A549 (cell line): ENCODE results near the gene LDLRAD1.

Source experiments
- CEBPB ChIP-seq, 2 experiments: fragments of >200 bp in 1 of 2; sonication (Bioruptor Twin) in 1 of 2; formaldehyde crosslinking in 1 of 2; IDR thresholded peaks; 2 replicates each; pipeline ENCODE4 v1.6.1; 2012 to 2016
- CHD4 ChIP-seq: fragments of 200-600 bp; sonication (generic); IDR thresholded peaks from 2 replicates; pipeline ENCODE4 v1.6.1; 2016; ENCODE audit warnings: antibody characterized with exemption, mild to moderate bottlenecking, borderline replicate concordance
- EP300 ChIP-seq, 2 experiments: fragments of >200 bp; sonication (Bioruptor Twin); formaldehyde crosslinking; IDR thresholded peaks; 2 replicates in 1 of 2; 3 replicates in 1 of 2; pipeline ENCODE4 v1.6.1; 2016 to 2017
- ESRRA ChIP-seq: fragments of 150-350 bp; IDR thresholded peaks from 2 replicates; pipeline ENCODE4 v1.6.1; 2014; ENCODE audit warnings: mild to moderate bottlenecking, low read length, borderline replicate concordance
- GATA3 ChIP-seq: IDR thresholded peaks from 2 replicates; pipeline ENCODE4 v1.6.1; 2012; ENCODE audit warnings: borderline replicate concordance
- HEYL ChIP-seq: fragments of 250-450 bp; sonication (Bioruptor Pico); IDR thresholded peaks from 2 replicates; pipeline ENCODE4 v1.8.0; 2021; ENCODE audit warnings: mild to moderate bottlenecking, moderate library complexity
- JUN ChIP-seq, 2 experiments: fragments of >200 bp; sonication (Bioruptor Twin); formaldehyde crosslinking; IDR thresholded peaks; 2 replicates in 1 of 2; 3 replicates in 1 of 2; pipeline ENCODE4 v1.6.1; 2016 to 2017
- MAZ ChIP-seq: fragments of 150-350 bp; IDR thresholded peaks from 2 replicates; pipeline ENCODE4 v1.6.1; 2014; ENCODE audit warnings: antibody characterized with exemption, low read depth, low read length, borderline replicate concordance
- NPAS2 ChIP-seq: fragments of 250-450 bp; sonication (Bioruptor Pico); IDR thresholded peaks from 2 replicates; pipeline ENCODE4 v1.8.0; 2022; ENCODE audit warnings: mild to moderate bottlenecking, moderate library complexity, borderline replicate concordance
- POLR2A ChIP-seq: IDR thresholded peaks from 2 replicates; pipeline ENCODE4 v1.6.1; 2012; ENCODE audit warnings: mild to moderate bottlenecking, low read length
- RAD21 ChIP-seq, 2 experiments: fragments of >200 bp in 1 of 2; sonication (Bioruptor Twin) in 1 of 2; formaldehyde crosslinking in 1 of 2; IDR thresholded peaks in 1 of 2; conservative IDR thresholded peaks in 1 of 2; 2 replicates in 1 of 2; 3 replicates in 1 of 2; pipeline ENCODE4 v1.6.1; 2012 to 2018; ENCODE audit warnings: inconsistent platforms in 1 of 2
- TF ChIP-seq, protein P1 (sequence below): fragments of >200 bp; sonication (Bioruptor Twin); formaldehyde crosslinking; IDR thresholded peaks from 3 replicates; pipeline ENCODE4 v1.5.1; 2016
- TF ChIP-seq, protein P2 (sequence below): IDR thresholded peaks from 2 replicates; pipeline ENCODE4 v1.6.1; 2012; ENCODE audit warnings: low read depth, borderline replicate concordance

DNA sequence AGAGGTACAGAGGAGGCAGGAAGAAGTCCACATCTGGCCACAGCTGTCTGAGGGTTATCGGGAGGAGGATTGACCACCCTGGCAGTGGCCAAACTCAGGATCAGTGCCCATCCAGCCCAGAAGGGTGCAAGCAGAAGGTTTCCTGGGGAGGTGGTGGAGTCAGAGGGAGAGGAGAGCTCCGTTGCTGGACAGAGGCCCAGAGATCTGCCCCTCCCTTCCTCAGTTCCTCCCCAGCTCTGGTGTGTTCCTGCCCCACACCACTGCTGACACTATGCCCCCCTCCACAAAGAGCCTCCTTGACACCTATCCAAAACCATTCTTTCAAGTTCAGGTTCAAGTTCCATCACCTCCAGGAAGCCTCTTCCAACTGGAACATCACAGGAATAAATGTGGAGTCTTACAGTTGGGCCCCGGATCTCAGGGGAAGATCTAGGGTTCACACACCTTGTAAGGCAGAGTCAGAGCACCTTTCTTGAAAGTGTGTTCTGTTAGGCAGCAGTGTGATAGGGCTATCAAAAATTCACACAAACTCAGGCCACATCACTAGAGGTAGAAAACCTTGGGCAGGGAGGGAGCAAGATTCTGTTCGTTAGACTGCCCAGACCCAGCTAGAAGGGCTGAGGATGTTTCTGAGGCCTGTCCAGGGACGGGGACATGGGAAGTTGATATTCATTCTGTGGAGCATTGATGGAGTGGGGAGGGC, 7.4 kb downstream of the LDLRAD1 start:
- TF ChIP-seq NPAS2 (CRISPR knock-in tag): no peak
- TF ChIP-seq GATA3: no peak
- TF ChIP-seq, protein P1, sequence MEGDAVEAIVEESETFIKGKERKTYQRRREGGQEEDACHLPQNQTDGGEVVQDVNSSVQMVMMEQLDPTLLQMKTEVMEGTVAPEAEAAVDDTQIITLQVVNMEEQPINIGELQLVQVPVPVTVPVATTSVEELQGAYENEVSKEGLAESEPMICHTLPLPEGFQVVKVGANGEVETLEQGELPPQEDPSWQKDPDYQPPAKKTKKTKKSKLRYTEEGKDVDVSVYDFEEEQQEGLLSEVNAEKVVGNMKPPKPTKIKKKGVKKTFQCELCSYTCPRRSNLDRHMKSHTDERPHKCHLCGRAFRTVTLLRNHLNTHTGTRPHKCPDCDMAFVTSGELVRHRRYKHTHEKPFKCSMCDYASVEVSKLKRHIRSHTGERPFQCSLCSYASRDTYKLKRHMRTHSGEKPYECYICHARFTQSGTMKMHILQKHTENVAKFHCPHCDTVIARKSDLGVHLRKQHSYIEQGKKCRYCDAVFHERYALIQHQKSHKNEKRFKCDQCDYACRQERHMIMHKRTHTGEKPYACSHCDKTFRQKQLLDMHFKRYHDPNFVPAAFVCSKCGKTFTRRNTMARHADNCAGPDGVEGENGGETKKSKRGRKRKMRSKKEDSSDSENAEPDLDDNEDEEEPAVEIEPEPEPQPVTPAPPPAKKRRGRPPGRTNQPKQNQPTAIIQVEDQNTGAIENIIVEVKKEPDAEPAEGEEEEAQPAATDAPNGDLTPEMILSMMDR: no peak
- TF ChIP-seq JUN (IDR thresholded peaks at IDR 0.05): no peak
- TF ChIP-seq POLR2A: no peak
- no peak for TF ChIP-seq EP300 (IDR thresholded peaks at IDR 0.05)
- TF ChIP-seq ESRRA: no peak
- TF ChIP-seq, protein P2, sequence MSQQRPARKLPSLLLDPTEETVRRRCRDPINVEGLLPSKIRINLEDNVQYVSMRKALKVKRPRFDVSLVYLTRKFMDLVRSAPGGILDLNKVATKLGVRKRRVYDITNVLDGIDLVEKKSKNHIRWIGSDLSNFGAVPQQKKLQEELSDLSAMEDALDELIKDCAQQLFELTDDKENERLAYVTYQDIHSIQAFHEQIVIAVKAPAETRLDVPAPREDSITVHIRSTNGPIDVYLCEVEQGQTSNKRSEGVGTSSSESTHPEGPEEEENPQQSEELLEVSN: no peak
- TF ChIP-seq CHD4: no peak
- TF ChIP-seq RAD21 (conservative IDR thresholded peaks at IDR 0.05 in 1 of 2, IDR thresholded peaks at IDR 0.05 in 1 of 2): no peak
- TF ChIP-seq CEBPB (IDR thresholded peaks at IDR 0.05): no peak
- TF ChIP-seq HEYL (CRISPR knock-in tag): no peak
- TF ChIP-seq MAZ: no peak
